IPS-NIHi7 (cell line): ENCODE data around the gene METTL2B.
A peak's percentile ranks its signal among the peaks of the same experiment; 100 is the strongest.
"Not testable (repeated sequence)": the region's sequence is repeated elsewhere in the genome, so short reads cannot be mapped to it uniquely, and the experiment has no call there.

Experiments
- DNase-seq: peaks from one replicate; pipeline ENCODE4 v3.0.0; 2012; ENCODE audit warnings: mixed read lengths; ENCODE audit errors: extremely low spot score

Gene METTL2B

GRCh38 chr7:128523932-128524524, 47.5 kb downstream of the METTL2B start:
- DNase-seq, result not testable (repeated sequence)

- DNase-seq, result not testable (repeated sequence)
These were observed 49.0 kb downstream of the METTL2B start for GRCh38 chr7:128525584-128525983.

- DNase-seq, result not testable (repeated sequence)
These were observed 49.5 kb downstream of the METTL2B start for GRCh38 chr7:128526062-128526466.

GRCh38 chr7:128529191-128529590, 52.6 kb downstream of the METTL2B start:
- DNase-seq, result not testable (repeated sequence)

- DNase-seq, result not testable (repeated sequence)
These were observed 53.7 kb downstream of the METTL2B start for GRCh38 chr7:128530121-128530854.

- no peak for DNase-seq
These were observed 54.2 kb downstream of the METTL2B start for GRCh38 chr7:128530855-128531104.

DNA sequence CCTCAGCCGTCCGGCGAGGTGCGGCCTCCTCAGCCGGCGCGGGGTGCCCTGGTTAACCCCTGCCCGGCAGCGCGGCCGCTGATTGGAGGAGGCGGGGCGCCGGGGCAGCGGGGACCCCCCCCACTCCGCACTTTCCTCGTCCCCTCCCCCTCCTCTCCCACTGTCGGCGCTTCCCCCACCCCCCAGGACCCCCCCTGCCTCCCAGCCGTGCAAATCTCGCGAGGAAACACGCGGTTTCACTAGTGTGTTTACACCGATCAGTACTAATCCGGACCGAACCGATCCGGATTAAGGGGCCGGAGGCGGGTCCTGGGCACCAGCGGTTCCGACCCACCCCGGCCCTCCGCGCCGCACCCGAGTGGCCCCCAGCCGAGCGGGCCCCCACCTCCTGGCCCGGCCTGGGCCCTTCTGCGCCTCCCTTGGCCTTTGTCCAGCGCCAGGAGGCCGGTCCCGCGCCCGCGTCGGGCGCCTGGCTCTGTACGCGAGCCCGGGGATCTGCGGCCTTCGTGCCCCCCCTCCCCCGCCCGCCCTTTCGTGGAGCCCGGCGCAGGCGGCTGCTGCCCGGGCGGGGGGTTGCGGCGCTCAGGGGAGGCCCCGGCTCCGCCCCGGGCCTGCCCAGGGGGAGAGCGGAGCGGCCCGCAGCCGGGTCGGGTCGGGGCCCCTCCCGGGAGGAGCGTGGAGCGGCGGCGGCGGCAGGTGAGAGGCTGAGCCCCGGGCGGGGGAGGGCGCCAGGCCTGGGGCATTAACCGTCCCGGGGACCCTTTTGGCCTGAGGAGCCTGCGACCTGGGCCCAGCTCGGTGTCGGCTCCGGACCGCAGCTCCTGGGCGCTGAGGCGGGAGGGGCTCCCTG, 54.8 kb downstream of the METTL2B start:
- peak; percentile 95 for DNase-seq

GRCh38 chr7:128531955-128532478, 55.5 kb downstream of the METTL2B start:
- peak; percentile 20 for DNase-seq

DNA sequence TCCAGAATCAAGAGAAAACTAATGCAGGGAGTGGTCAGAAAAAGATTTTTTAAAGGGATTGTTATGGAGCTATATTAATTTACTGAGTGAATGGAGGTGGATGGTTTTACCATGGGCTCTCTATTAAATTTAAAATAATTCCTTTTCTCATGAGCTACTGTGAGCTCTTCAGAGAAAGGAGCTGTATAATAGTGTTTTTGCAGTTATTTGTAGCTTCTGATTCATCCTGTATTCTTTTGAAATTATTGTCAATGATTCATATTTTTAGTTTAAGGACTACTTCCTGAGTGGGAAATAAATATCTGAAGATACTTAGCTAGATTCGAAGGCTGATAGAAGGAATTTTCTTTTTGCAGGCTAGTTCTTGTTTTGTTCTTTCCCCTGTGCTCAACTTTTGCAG, 56.4 kb downstream of the METTL2B start:
- not testable (repeated sequence) for DNase-seq

GRCh38 chr7:128537410-128537809, 60.9 kb downstream of the METTL2B start:
- not testable (repeated sequence) for DNase-seq

DNA sequence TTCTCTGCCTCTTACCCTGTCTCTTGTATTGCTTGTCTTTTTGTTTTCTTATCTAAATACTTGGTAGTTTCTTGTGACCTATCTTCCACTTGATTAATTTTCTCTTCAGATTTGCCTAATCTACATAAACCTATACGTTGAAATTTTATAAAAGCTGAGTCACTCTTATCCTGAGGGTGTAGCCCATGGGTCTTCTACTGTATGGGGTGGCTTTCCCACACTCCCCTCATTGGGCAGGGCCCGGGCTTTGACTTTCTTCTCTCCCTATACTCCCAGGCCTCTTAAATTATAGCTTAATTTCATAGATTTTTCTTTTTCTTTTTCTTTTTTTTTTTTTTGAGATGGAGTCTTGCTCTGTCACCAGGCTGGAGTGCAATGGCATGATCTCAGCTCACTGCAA, 66.0 kb downstream of the METTL2B start:
- not testable (repeated sequence) for DNase-seq

DNA sequence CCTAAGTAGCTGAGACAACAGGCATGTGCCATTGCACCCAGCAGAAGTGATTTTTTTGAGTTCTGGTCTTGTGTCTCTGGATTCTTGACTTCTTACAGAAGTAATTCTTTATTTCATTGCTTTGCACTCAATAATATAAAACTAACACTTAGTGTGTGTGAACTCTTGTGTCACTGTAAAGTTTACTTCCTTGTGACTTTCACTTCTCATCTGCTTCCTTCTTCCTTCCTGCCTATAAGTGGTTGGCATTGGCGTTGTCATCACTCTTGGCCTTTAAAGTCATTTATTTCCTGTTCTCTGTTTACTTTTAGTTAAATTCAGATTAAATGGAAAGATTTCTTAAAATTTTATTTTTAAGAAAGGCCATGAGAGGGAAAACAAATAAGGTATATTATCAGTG, 66.8 kb downstream of the METTL2B start:
- DNase-seq, result not testable (repeated sequence)

DNA sequence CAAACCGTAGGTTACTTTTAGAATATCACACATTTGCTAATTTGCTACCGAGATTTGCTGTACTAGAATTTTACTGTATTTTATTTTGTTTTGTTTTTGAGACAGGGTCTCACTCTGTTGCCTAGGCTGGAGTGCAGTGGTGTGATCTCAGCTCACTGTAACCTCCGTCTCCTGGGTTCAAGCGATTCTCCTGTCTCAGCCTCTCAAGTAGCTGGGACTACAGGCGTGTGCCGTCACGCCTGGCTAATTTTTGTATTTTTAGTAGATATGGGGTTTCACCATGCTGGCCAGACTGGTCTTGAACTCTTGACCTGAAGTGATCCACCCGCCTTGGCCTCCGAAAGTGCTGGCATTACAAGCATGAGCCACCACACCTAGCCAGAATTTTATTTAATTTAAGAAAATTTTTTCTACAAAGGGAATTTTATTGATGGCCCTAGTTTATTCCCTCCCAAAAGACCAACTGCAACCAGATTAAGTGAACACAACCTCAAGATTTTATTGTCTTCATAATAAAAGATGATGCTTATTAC, 69.8 kb downstream of the METTL2B start:
- DNase-seq, result not testable (repeated sequence)

DNA sequence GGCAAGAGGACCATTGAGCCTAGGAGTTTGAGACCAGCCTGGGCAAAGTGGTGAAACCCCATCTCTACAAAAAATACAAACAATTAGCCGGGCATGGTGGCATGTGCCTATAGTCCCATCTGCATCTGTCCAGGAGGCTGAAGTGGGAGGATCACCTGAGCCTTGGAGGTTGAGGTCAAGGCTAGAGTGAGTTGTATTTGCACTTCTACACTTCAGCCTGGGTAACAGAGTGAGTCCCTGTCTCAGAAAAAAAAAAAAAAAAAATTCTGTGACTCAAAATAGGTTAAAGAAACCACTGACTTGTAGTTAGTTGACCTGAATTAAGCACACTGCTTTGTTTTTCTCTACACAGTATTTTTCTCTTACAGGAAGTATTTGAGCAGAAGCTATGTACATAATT, 74.4 kb downstream of the METTL2B start:
- no peak for DNase-seq

- not testable (repeated sequence) for DNase-seq
These were observed 77.8 kb downstream of the METTL2B start for GRCh38 chr7:128554394-128554793.
